Mesothelial cell of epicardium (in vitro differentiated cells): Measurements from ENCODE around the gene PDZRN4. TPM values are rescaled to one million over a fixed set of nuclear protein-coding genes. Genes with fewer than 3 reads are reported as not detected.

ENCODE experiments used
- DNase-seq, 2 experiments: peaks; one replicate each; pipeline ENCODE4 v3.0.0; 2021; ENCODE audit warnings: low spot score in 2 of 2; ENCODE audit not compliant: unreplicated experiment in 2 of 2
- H3K27ac Mint-ChIP-seq: 2 replicates; pipeline ENCODE4 v1.8.0; 2021; ENCODE audit warnings: mixed read lengths
- H3K27me3 Mint-ChIP-seq: 2 replicates; pipeline ENCODE4 v1.8.0; 2021; ENCODE audit warnings: low read depth, mixed read lengths
- H3K36me3 Mint-ChIP-seq: 2 replicates; pipeline ENCODE4 v1.8.0; 2021; ENCODE audit warnings: mixed read lengths
- H3K4me1 Mint-ChIP-seq: 2 replicates; pipeline ENCODE4 v1.8.0; 2021; ENCODE audit warnings: mixed read lengths
- H3K4me3 Mint-ChIP-seq: 2 replicates; pipeline ENCODE4 v1.8.0; 2021; ENCODE audit warnings: mild to moderate bottlenecking, moderate library complexity, mixed read lengths
- H3K9me3 Mint-ChIP-seq: 2 replicates; pipeline ENCODE4 v1.8.0; 2021; ENCODE audit warnings: mixed read lengths
- CTCF ChIP-seq: fragments of 200-600 bp; sonication (generic); IDR thresholded peaks from one replicate; pipeline ENCODE4 v1.5.0; 2021; ENCODE audit warnings: antibody characterized with exemption; ENCODE audit not compliant: unreplicated experiment
- total RNA-seq: library from RNA; stranded (reverse); gene quantifications from 3 replicates; pipeline ENCODE4 v1.2.1, GENCODE V29; 2021

The PDZRN4 gene
- total RNA-seq, 1 donor from 2014 or later = 1.5 TPM

- no peaks in the 10 kb centered on the region for H3K36me3 Mint-ChIP-seq
- peaks cover 2% of the 10 kb centered on the region for H3K27me3 Mint-ChIP-seq
- no peak overlapping the region for H3K4me3 Mint-ChIP-seq
- no peak for DNase-seq
- H3K9me3 Mint-ChIP-seq = no peaks in the 10 kb centered on the region
- peaks cover 8% of the 10 kb centered on the region for H3K4me1 Mint-ChIP-seq
- TF ChIP-seq CTCF = no peak
- H3K27ac Mint-ChIP-seq = no peak overlapping the region
These were observed 17.1 kb downstream of the PDZRN4 start for GRCh38 chr12:41205070-41205709.

- no peak overlapping the region for H3K4me3 Mint-ChIP-seq
- no peak overlapping the region for H3K27ac Mint-ChIP-seq
- H3K4me1 Mint-ChIP-seq = peaks cover 8% of the 10 kb centered on the region
- no peak for TF ChIP-seq CTCF
- no peaks in the 10 kb centered on the region for H3K36me3 Mint-ChIP-seq
- H3K27me3 Mint-ChIP-seq = peaks cover 2% of the 10 kb centered on the region
- DNase-seq = no peak
- H3K9me3 Mint-ChIP-seq = no peaks in the 10 kb centered on the region
These were observed 18.2 kb downstream of the PDZRN4 start for GRCh38 chr12:41206298-41206697.

- no peaks in the 10 kb centered on the region for H3K36me3 Mint-ChIP-seq
- DNase-seq = no peak
- no peak overlapping the region for H3K27ac Mint-ChIP-seq
- no peak overlapping the region for H3K4me3 Mint-ChIP-seq
- no peaks in the 10 kb centered on the region for H3K27me3 Mint-ChIP-seq
- H3K4me1 Mint-ChIP-seq = peaks cover 19% of the 10 kb centered on the region
- no peaks in the 10 kb centered on the region for H3K9me3 Mint-ChIP-seq
- no peak for TF ChIP-seq CTCF
These were observed 23.3 kb downstream of the PDZRN4 start for GRCh38 chr12:41211448-41211847.

- no peaks in the 10 kb centered on the region for H3K9me3 Mint-ChIP-seq
- no peak overlapping the region for H3K4me3 Mint-ChIP-seq
- no peak overlapping the region for H3K27ac Mint-ChIP-seq
- TF ChIP-seq CTCF = no peak
- no peak for DNase-seq
- no peaks in the 10 kb centered on the region for H3K27me3 Mint-ChIP-seq
- H3K36me3 Mint-ChIP-seq = no peaks in the 10 kb centered on the region
- H3K4me1 Mint-ChIP-seq = peaks cover 17% of the 10 kb centered on the region
These were observed 24.5 kb downstream of the PDZRN4 start for GRCh38 chr12:41212625-41213024.

- Mint-ChIP-seq H3K27me3 (no peaks in the 10 kb centered on the region), H3K9me3 (no peaks in the 10 kb centered on the region), H3K4me1 (peaks cover 20% of the 10 kb centered on the region), H3K4me3 (no peak overlapping the region), H3K36me3 (no peaks in the 10 kb centered on the region), H3K27ac (no peak overlapping the region)
- no peak for TF ChIP-seq CTCF
- no peak for DNase-seq
These were observed 25.0 kb downstream of the PDZRN4 start for GRCh38 chr12:41213107-41213506.

- Mint-ChIP-seq H3K4me1 (peaks cover 21% of the 10 kb centered on the region), H3K36me3 (no peaks in the 10 kb centered on the region), H3K27me3 (no peaks in the 10 kb centered on the region), H3K4me3 (no peak overlapping the region), H3K9me3 (no peaks in the 10 kb centered on the region), H3K27ac (no peak overlapping the region)
- no peak for TF ChIP-seq CTCF
- DNase-seq = no peak
These were observed 25.5 kb downstream of the PDZRN4 start for GRCh38 chr12:41213648-41214047.
